SKM-1 (cell line): ENCODE data around the gene KPNA3.
"Not testable (repeated sequence)": the region's sequence is repeated elsewhere in the genome, so short reads cannot be mapped to it uniquely, and the experiment has no call there.

Experiments used
- DNase-seq: peaks from one replicate; lab custom pipeline; 2025; ENCODE audit not compliant: unreplicated experiment; lab: John Stamatoyannopoulos, UW

Gene KPNA3

GRCh38 chr13:49754146-49754545, 38.3 kb downstream of the KPNA3 start:
- no peak for DNase-seq

GRCh38 chr13:49749848-49750247, 42.6 kb downstream of the KPNA3 start:
- DNase-seq: no peak

GRCh38 chr13:49746111-49746510, 46.4 kb downstream of the KPNA3 start:
- no peak for DNase-seq

- DNase-seq: no peak
Measured at GRCh38 chr13:49740870-49741269, 51.6 kb downstream of the KPNA3 start.

- no peak for DNase-seq
Measured at GRCh38 chr13:49739498-49740187, 52.8 kb downstream of the KPNA3 start.

- no peak for DNase-seq
Measured at GRCh38 chr13:49733181-49733951, 59.1 kb downstream of the KPNA3 start.

GRCh38 chr13:49731766-49732165, 60.7 kb downstream of the KPNA3 start:
- DNase-seq: no peak

GRCh38 chr13:49716615-49717014, 75.9 kb downstream of the KPNA3 start:
- DNase-seq: no peak

GRCh38 chr13:49714757-49715156, 77.7 kb downstream of the KPNA3 start:
- no peak for DNase-seq

GRCh38 chr13:49711218-49711863, 81.1 kb downstream of the KPNA3 start:
- no peak for DNase-seq

- not testable (repeated sequence) for DNase-seq
Measured at GRCh38 chr13:49704264-49704663, 88.2 kb downstream of the KPNA3 start.

- no peak for DNase-seq
Measured at GRCh38 chr13:49701491-49701890, 91.0 kb downstream of the KPNA3 start.

- no peak for DNase-seq
Measured at GRCh38 chr13:49697468-49697867, 95.0 kb downstream of the KPNA3 start.

- DNase-seq: no peak
Measured at GRCh38 chr13:49694446-49694845, 98.0 kb downstream of the KPNA3 start.

GRCh38 chr13:49693877-49694276, 98.6 kb downstream of the KPNA3 start:
- DNase-seq: no peak

GRCh38 chr13:49693191-49693733, 99.2 kb downstream of the KPNA3 start:
- DNase-seq: no peak

- DNase-seq: peak; percentile 79
Measured at GRCh38 chr13:49690995-49691784, 101.3 kb downstream of the KPNA3 start, which contains the start of gene EBPL. EBPL (minus strand) TSS chr13:49691486; CDS start chr13:49691424, 62 bp downstream.

- no peak for DNase-seq
Measured at GRCh38 chr13:49690133-49690994, 102.1 kb downstream of the KPNA3 start.

GRCh38 chr13:49683489-49683888, 109.0 kb downstream of the KPNA3 start:
- no peak for DNase-seq
